Central memory CD8-positive, alpha-beta T cell (primary cell): ENCODE data around the gene SREK1IP1.
A peak's percentile ranks its signal among the peaks of the same experiment; 100 is the strongest.

Source experiments
- ATAC-seq: fragments of 150-1000 bp; cut with Tn5 transposase; replicated peaks from 2 replicates; pipeline ENCODE4 v1.10.0; 2022; ENCODE audit warnings: mild to moderate bottlenecking, moderate FRiP score, moderate number of reproducible peaks; ENCODE audit not compliant: poor library complexity, severe bottlenecking; ENCODE audit errors: extremely low read depth
- DNase-seq, 2 donors: peaks; one replicate each; pipeline ENCODE4 v3.0.0; 2021; ENCODE audit warnings: low spot score in 2 of 2
- H3K27ac Mint-ChIP-seq: one replicate; pipeline ENCODE4 v1.8.0; 2022; ENCODE audit warnings: low read depth, mild to moderate bottlenecking, moderate library complexity, mixed read lengths
- H3K27me3 Mint-ChIP-seq: one replicate; pipeline ENCODE4 v1.8.0; 2022; ENCODE audit warnings: mixed read lengths
- H3K36me3 Mint-ChIP-seq: one replicate; pipeline ENCODE4 v1.8.0; 2022; ENCODE audit warnings: mild to moderate bottlenecking, moderate library complexity, mixed read lengths; ENCODE audit not compliant: insufficient read depth
- H3K4me1 Mint-ChIP-seq: one replicate; pipeline ENCODE4 v1.8.0; 2022; ENCODE audit warnings: mixed read lengths
- H3K4me3 Mint-ChIP-seq: one replicate; pipeline ENCODE4 v1.8.0; 2022; ENCODE audit warnings: mild to moderate bottlenecking, moderate library complexity, mixed read lengths
- H3K9me3 Mint-ChIP-seq: one replicate; pipeline ENCODE4 v1.8.0; 2022; ENCODE audit warnings: mixed read lengths

SREK1IP1 gene

DNA sequence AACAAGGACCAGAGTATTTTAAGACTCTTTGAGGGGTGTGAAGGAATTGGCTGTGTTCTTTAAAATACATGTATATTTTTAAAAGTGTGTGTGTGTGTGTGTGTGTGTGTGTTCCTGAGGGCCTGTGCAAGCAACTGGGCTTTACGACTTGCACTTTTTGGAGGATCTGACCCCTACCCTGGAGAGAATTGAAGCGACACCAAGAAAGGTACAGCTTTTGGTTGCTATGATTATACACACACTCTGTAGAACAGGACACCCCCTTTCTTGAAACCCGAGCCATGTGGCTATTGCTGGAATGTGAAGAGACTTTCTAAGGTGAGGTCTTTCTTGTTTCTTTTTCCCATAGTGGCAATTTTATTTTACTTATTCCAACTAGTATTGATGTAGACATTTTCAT lies 77.2 kb downstream of the SREK1IP1 start:
- H3K27me3 Mint-ChIP-seq = peaks cover 67% of the 10 kb centered on the region
- ATAC-seq = no peak

DNA sequence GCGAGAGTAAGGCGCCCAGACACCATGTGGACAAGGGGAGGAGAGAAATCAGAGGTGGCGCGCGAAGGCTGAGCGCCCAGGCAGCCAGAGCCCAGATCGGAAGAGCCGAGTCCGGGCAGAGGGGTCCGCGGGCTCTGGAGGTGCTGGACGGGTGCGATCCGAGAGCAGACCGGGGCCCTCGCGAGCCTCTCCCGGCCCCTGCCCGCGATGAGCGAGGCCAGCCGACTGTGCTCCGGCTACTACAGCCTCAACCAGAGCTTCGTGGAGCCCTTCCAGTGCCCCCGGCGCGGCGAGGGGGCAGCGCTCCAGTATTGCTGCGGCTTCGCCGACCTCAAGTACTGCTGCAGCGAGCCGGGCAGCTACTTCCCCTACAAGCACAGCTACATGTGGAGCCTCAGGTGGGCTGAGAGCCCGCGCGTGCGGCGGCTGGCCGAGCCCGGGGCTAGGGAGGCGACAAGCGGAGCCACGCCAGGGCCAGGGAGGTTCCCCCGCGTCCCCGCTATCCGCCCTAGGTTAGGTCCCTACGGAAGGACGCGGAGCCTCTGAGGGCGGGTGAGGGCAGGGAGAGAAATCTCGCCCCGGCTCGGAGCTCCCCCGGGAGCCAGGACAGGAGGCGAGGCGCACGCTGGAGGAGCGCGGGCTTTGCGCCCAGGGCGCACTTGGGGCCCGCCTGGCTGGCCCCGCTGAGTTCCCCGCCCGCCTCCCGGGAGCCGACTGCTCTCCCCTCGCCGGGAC lies 77.9 kb downstream of the SREK1IP1 start, which contains the start of gene SHISAL2B:
SHISAL2B (plus strand) TSS at position 87 of the 735 bp plus-strand sequence; CDS start at position 208, 121 bp downstream.
- Mint-ChIP-seq H3K4me1 (peaks cover 9% of the 10 kb centered on the region), H3K9me3 (no peaks in the 10 kb centered on the region), H3K27ac (no peak within 1 kb of the TSS), H3K4me3 (peak within 1 kb of the TSS; percentile 54), H3K36me3 (no peaks in the 10 kb centered on the region), H3K27me3 (peaks cover 67% of the 10 kb centered on the region)
- ATAC-seq = no peak
- no peak for DNase-seq

More for the DNA sequence above, 77.2 kb downstream of the SREK1IP1 start:
- Mint-ChIP-seq H3K4me1 (peaks cover 9% of the 10 kb centered on the region), H3K9me3 (no peaks in the 10 kb centered on the region), H3K36me3 (no peaks in the 10 kb centered on the region), H3K4me3 (no peak overlapping the region), H3K27ac (no peak overlapping the region)
- no peak for DNase-seq

DNA sequence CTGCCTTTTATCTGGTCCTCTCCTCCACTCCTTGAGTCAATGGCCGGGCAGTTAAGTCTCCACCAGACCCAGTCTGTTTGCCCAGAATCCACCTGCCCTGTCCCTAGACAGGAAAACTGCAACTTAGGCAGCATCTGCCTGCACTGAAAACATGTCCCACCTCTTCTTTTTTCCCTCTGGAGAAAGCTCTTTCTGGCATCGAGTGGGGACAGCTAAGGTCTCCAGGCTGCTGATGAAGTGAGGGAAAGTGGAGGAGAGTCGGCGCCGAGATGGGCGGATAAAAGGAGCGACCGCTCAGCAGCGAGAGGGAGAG lies 78.4 kb downstream of the SREK1IP1 start:
- no peak overlapping the region for H3K27ac Mint-ChIP-seq
- peak overlapping the region; percentile 54 for H3K4me3 Mint-ChIP-seq
- ATAC-seq = no peak
- peaks cover 9% of the 10 kb centered on the region for H3K4me1 Mint-ChIP-seq
- DNase-seq = no peak
- H3K36me3 Mint-ChIP-seq = no peaks in the 10 kb centered on the region
- H3K27me3 Mint-ChIP-seq = peaks cover 67% of the 10 kb centered on the region
- H3K9me3 Mint-ChIP-seq = no peaks in the 10 kb centered on the region

DNA sequence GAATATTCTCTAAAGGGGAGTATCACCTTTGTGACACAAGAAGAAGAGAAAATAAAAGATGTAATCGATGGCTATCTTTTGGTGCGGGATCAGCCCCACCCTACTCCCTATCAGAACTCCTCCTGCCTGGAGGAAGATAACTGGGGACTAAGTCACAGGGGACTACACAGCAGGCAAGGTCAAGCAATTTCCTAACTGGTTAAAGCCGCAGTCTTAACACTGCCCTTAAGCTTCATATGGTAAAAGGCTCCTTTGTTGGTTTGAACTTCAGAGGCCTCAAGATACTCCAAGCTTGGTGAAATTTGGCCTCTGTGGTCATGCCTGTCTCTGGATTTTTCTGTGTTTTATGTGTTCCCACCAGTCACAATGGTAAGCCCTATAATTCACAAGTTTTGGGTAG lies 79.5 kb downstream of the SREK1IP1 start:
- ATAC-seq (no peak), DNase-seq (no peak)
- H3K9me3 Mint-ChIP-seq = no peaks in the 10 kb centered on the region
- H3K27ac Mint-ChIP-seq = no peak overlapping the region
- H3K27me3 Mint-ChIP-seq = peaks cover 63% of the 10 kb centered on the region
- no peak overlapping the region for H3K4me3 Mint-ChIP-seq
- H3K36me3 Mint-ChIP-seq = no peaks in the 10 kb centered on the region
- H3K4me1 Mint-ChIP-seq = peaks cover 9% of the 10 kb centered on the region

DNA sequence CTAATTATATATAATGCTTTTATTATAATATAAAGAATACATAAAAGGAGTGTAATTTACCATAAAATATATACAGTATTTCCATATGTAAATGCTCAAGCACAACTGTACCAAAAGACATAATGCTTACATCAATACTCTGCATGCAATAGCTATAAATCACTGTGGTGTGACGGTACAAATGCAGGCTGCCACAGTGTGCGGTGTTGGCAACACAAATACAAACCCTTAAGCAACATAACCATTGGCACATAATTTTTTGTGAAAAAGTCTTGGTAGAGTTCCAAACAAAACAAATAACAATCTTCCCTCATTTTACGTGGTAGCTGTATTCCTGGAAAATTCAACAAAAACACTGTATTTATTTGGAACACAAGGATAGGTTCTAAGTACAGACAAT lies 80.1 kb downstream of the SREK1IP1 start:
- no peaks in the 10 kb centered on the region for H3K9me3 Mint-ChIP-seq
- ATAC-seq = no peak

DNA sequence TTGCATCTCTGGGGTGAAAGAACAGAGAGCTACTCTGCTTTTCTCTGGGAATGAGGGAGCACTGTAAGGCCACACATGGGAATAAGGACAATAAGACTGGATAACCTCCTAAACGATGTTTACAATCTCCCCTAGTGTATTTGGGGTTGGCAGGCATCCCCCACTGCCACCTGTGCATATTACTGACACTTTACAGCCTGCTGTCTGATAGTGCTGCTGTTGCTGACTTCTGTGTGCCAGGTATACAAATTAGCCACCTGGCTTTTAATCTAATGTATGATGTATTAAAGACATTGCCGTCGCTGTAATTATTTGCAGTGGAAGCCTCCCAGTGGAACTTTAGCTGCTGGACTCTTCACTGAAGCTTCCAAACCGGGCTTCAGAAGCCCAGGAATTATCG lies 82.6 kb downstream of the SREK1IP1 start:
- DNase-seq = no peak
- no peak overlapping the region for H3K27ac Mint-ChIP-seq
- no peaks in the 10 kb centered on the region for H3K36me3 Mint-ChIP-seq
- peaks cover 34% of the 10 kb centered on the region for H3K27me3 Mint-ChIP-seq
- no peaks in the 10 kb centered on the region for H3K9me3 Mint-ChIP-seq
- H3K4me3 Mint-ChIP-seq = no peak overlapping the region
- ATAC-seq = no peak
- peaks cover 9% of the 10 kb centered on the region for H3K4me1 Mint-ChIP-seq

More for the DNA sequence above, 80.1 kb downstream of the SREK1IP1 start:
- no peak overlapping the region for H3K4me3 Mint-ChIP-seq
- H3K27ac Mint-ChIP-seq = no peak overlapping the region
- H3K36me3 Mint-ChIP-seq = no peaks in the 10 kb centered on the region
- DNase-seq = no peak
- H3K4me1 Mint-ChIP-seq = peaks cover 9% of the 10 kb centered on the region
- peaks cover 57% of the 10 kb centered on the region for H3K27me3 Mint-ChIP-seq

DNA sequence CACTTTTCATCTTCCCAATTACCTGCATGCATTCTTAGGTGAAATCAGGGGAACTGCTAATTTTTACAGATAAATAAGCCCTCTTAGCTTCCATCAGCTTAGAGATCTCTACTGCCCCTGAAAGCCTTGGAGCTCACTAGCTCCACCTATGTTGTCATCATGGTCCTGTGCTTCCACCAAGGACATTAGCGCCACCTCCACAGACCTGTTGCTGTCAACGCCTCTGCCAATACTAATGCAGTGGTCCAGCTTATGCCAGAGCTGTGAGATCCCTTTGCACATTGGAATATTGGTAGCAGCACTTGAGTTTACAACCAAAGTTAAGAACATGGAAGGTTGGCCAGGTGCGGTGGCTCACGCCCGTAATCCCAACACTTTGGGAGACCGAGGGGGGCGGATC lies 85.9 kb downstream of the SREK1IP1 start:
- no peak for ATAC-seq
- Mint-ChIP-seq H3K36me3 (no peaks in the 10 kb centered on the region), H3K27ac (no peak overlapping the region)

DNA sequence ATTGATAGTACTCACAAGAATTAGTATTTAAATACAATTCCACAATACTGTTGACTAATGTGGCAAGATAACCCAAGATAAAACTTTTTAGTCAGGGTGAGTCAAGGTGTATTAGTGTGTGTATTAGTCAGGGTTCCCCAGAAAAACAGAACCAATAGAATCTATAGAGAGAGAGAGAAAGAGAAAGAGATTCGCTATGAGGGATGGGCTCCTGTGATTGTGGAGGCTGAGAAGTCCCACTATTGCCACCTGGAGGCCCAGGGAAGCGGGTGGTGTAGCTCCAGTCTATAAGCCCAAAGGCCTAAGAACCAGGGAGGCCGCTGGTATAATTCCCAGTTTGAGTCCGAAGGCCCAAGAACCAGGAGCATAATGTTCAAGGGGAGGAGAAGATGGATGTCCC lies 88.2 kb downstream of the SREK1IP1 start:
- H3K9me3 Mint-ChIP-seq = no peaks in the 10 kb centered on the region
- no peak overlapping the region for H3K4me3 Mint-ChIP-seq
- H3K36me3 Mint-ChIP-seq = no peaks in the 10 kb centered on the region
- ATAC-seq = no peak
- no peak overlapping the region for H3K27ac Mint-ChIP-seq
- no peaks in the 10 kb centered on the region for H3K4me1 Mint-ChIP-seq
- H3K27me3 Mint-ChIP-seq = peaks cover 42% of the 10 kb centered on the region
- DNase-seq = no peak

More for the DNA sequence above, 85.9 kb downstream of the SREK1IP1 start:
- Mint-ChIP-seq H3K9me3 (no peaks in the 10 kb centered on the region), H3K4me3 (no peak overlapping the region), H3K4me1 (no peaks in the 10 kb centered on the region), H3K27me3 (peaks cover 33% of the 10 kb centered on the region)
- DNase-seq = no peak

DNA sequence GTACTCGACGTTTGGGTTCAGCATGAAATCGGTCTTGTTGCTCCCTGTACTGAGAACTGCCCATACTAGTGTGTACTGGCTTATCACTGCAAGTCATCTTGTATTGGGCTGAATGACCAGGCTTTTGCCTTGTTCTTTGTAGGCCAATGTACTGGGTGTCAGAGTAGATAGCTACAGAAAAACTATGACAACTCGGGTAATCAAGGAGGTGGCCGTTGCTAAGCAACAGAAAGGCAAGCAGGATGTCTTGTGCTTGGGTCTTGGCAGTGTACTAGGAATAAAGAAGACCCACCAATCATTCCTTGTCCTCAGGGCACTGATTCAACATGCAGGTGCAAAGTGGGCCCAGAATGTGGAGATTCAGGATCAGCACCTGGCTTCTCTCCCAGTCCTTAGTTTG lies 90.1 kb downstream of the SREK1IP1 start:
- Mint-ChIP-seq H3K4me3 (no peak overlapping the region), H3K9me3 (no peaks in the 10 kb centered on the region), H3K36me3 (no peaks in the 10 kb centered on the region), H3K4me1 (no peaks in the 10 kb centered on the region), H3K27me3 (peaks cover 42% of the 10 kb centered on the region), H3K27ac (no peak overlapping the region)
- ATAC-seq (no peak), DNase-seq (no peak)

DNA sequence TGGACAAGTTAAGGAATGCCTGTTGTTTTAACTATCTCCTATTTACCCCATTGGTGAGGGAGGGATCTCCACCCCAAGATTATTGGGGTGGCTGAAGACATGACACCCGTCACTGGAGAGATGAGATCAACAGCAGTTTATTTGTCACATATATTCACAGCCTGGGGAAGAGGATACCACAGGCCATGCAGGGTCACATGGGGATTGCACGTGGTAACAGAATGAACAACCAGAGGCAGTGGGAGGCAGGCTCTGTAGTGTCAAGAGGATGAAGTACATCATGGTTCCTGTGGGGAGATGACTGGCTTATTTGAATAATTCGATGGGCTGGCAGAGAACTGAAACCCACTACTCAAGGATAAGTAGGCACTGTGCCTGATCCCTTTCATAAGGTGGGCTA lies 96.8 kb downstream of the SREK1IP1 start:
- no peak overlapping the region for H3K27ac Mint-ChIP-seq
- H3K27me3 Mint-ChIP-seq = peaks cover 9% of the 10 kb centered on the region
- H3K36me3 Mint-ChIP-seq = no peaks in the 10 kb centered on the region
- H3K4me3 Mint-ChIP-seq = no peak overlapping the region
- DNase-seq = no peak
- H3K4me1 Mint-ChIP-seq = no peaks in the 10 kb centered on the region
- no peak for ATAC-seq
- no peaks in the 10 kb centered on the region for H3K9me3 Mint-ChIP-seq

DNA sequence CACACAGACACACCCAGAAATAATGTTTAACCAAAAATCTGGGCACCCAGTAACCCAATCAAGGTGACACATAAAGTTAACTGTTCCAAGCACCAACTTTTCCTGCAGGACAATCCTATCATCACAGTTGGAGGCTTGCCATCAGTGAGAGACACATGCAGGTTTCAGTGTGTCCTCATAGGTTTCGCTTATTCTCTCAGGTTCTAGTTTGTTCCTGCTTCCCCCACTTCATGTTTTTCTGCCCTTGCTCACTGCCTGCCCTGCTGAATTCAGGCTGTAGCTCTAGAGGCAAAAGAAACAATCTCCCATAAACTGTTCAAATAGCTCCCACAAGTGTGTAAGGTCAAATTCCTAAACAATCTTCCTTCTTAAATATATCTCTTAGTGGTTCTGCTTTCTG lies 98.2 kb downstream of the SREK1IP1 start:
- no peaks in the 10 kb centered on the region for H3K4me1 Mint-ChIP-seq
- no peak for ATAC-seq
- no peak overlapping the region for H3K4me3 Mint-ChIP-seq
- DNase-seq = no peak
- H3K9me3 Mint-ChIP-seq = no peaks in the 10 kb centered on the region
- H3K27me3 Mint-ChIP-seq = no peaks in the 10 kb centered on the region
- H3K36me3 Mint-ChIP-seq = no peaks in the 10 kb centered on the region
- H3K27ac Mint-ChIP-seq = no peak overlapping the region
